Measurements from ENCODE around the gene IGLON5.

Gene IGLON5

DNA sequence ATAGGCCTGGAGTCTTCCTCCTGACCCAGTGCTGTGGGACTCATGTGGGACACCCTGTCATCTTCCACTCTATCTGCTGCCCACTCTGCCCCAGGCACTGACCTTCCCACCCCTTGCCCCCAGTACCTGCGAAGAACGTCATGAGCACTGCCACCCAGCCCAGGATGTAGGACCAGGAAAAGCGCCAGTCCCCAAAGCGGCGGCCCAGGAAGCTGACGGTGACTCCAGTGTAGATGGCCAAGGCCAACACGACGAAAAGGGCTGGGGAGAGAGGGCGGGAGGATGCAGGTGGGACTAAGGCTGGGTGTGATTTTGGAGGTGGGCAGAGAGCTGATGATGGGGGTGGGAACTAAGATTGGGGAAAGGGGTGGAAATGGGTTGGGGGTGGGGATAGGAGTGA, 68.9 kb downstream of the IGLON5 start:
- no peak overlapping the region for H3K27ac ChIP-seq
- no peak overlapping the region for H3K4me3 ChIP-seq
- no peak for DNase-seq (ENCODE audit: low spot score)
- TF ChIP-seq CTCF (IDR thresholded peaks at IDR 0.05), result no peak
